Caco-2 (cell line): ENCODE measurements around the gene MYH14. TPM values are rescaled to one million over a fixed set of nuclear protein-coding genes. Genes with fewer than 3 reads are reported as not detected.

Source experiments
- BruUV-seq: library from RNA; stranded (reverse); fragments of 400-500 nt; replicated peaks from 2 replicates; lab custom pipeline; 2021; lab: Mats Ljungman, UMichigan
- CTCF ChIA-PET: fragments of 300-600 bp; sonication (Branson Sonifier 250); formaldehyde crosslinking; loops from one replicate; lab custom pipeline; 2022; ENCODE audit warnings: antibody characterized with exemption; lab: Charles Lee
- POLR2A ChIA-PET: fragments of 300-600 bp; sonication (Branson Sonifier 250); formaldehyde crosslinking; loops from one replicate; lab custom pipeline; 2022; ENCODE audit warnings: antibody characterized with exemption; lab: Charles Lee
- DNase-seq, 2 experiments: peaks; one replicate each; pipeline versions ENCODE4 v3.0.0 to v3.0.0-alpha.2; 2020 to 2022
- H3K27me3 ChIP-seq: replicated peaks from 2 replicates; pipeline ENCODE4 v1.6.0; 2011; ENCODE audit warnings: low read length; ENCODE audit not compliant: control insufficient read depth, insufficient read depth
- H3K36me3 ChIP-seq: 2 replicates; pipeline ENCODE4 v1.5.1; 2011; ENCODE audit warnings: low read length; ENCODE audit not compliant: control insufficient read depth, insufficient read depth
- H3K4me1 ChIP-seq: fragments of 250-450 bp; sonication (Bioruptor Pico); 2 replicates; pipeline ENCODE4 v1.5.1; 2020; ENCODE audit warnings: mild to moderate bottlenecking
- H3K4me3 ChIP-seq: 2 replicates; pipeline ENCODE4 v1.5.1; 2011; ENCODE audit warnings: low read depth, mild to moderate bottlenecking, control low read depth, low read length
- H3K9me3 ChIP-seq: fragments of 250-450 bp; sonication (Bioruptor Pico); 2 replicates; pipeline ENCODE4 v1.5.1; 2020; ENCODE audit warnings: mild to moderate bottlenecking, moderate library complexity
- H3K27ac Mint-ChIP-seq: one replicate; pipeline ENCODE4 v1.8.0; 2022; ENCODE audit warnings: mixed read lengths; ENCODE audit not compliant: unreplicated experiment
- H3K27me3 Mint-ChIP-seq: one replicate; pipeline ENCODE4 v1.8.0; 2022; ENCODE audit warnings: mixed read lengths; ENCODE audit not compliant: insufficient read depth, unreplicated experiment
- H3K36me3 Mint-ChIP-seq: one replicate; pipeline ENCODE4 v1.8.0; 2022; ENCODE audit warnings: mild to moderate bottlenecking, mixed read lengths; ENCODE audit not compliant: insufficient read depth, unreplicated experiment
- H3K4me1 Mint-ChIP-seq: one replicate; pipeline ENCODE4 v1.8.0; 2022; ENCODE audit warnings: low read depth, mixed read lengths; ENCODE audit not compliant: unreplicated experiment
- H3K4me3 Mint-ChIP-seq: one replicate; pipeline ENCODE4 v1.8.0; 2022; ENCODE audit warnings: mild to moderate bottlenecking, moderate library complexity, mixed read lengths; ENCODE audit not compliant: unreplicated experiment
- H3K9me3 Mint-ChIP-seq: one replicate; pipeline ENCODE4 v1.8.0; 2022; ENCODE audit warnings: mixed read lengths; ENCODE audit not compliant: unreplicated experiment
- CTCF ChIP-seq, 2 experiments: fragments of 200-600 bp in 1 of 2; IDR thresholded peaks; 1 replicate in 1 of 2; 2 replicates in 1 of 2; pipeline versions ENCODE4 v1.5.1 to v1.8.0; 2011 to 2022; ENCODE audit warnings: antibody characterized with exemption in 1 of 2, control low read depth in 1 of 2, inconsistent platforms in 1 of 2, low read depth in 1 of 2, low read length in 1 of 2, mild to moderate bottlenecking in 1 of 2, moderate library complexity in 1 of 2; ENCODE audit not compliant: insufficient read depth in 1 of 2, severe bottlenecking in 1 of 2, unreplicated experiment in 1 of 2
- intact Hi-C: fragments of 100-400 bp; cut with micrococcal nuclease; formaldehyde crosslinking; loops from one replicate; pipeline ENCODE4 v1.10.0; 2022; ENCODE audit not compliant: unreplicated experiment
- total RNA-seq: library from RNA; stranded (reverse); gene quantifications from 2 replicates; pipeline ENCODE4 v1.2.3, GENCODE V29; 2022

The MYH14 gene
- total RNA-seq, 1 experiment from 2014 or later, result 89.8 TPM

GRCh38 chr19:50176775-50177174 is 26.6 kb upstream of the MYH14 start:
- ChIA-PET POLR2A (no interaction called here), CTCF (interaction anchor here (0.5 kb wide), 1 partner anchor 12 kb away, joined by 3 read pairs; no protein-coding TSS in a partner anchor)
- H3K9me3 Mint-ChIP-seq, result no peaks in the 10 kb centered on the region
- intact Hi-C loops, result no loop called here
- H3K4me3 Mint-ChIP-seq, result no peak overlapping the region
- DNase-seq, result no peak
- H3K4me3 ChIP-seq, result no peak overlapping the region
- H3K4me1 Mint-ChIP-seq, result no peaks in the 10 kb centered on the region
- TF ChIP-seq CTCF (IDR thresholded peaks at IDR 0.05; ENCODE audit: insufficient read depth in 1 of 2, low read depth in 1 of 2, low read length in 1 of 2, severe bottlenecking in 1 of 2, unreplicated experiment in 1 of 2), result no peak
- no peaks in the 10 kb centered on the region for H3K36me3 ChIP-seq
- H3K27me3 Mint-ChIP-seq, result no peaks in the 10 kb centered on the region
- H3K9me3 ChIP-seq, result peaks cover 8% of the 10 kb centered on the region; the same call in 1 of the 2 replicates
- H3K4me1 ChIP-seq, result no peaks in the 10 kb centered on the region; the same call in 1 of the 2 replicates
- no peaks in the 10 kb centered on the region for H3K36me3 Mint-ChIP-seq
- no peak overlapping the region for H3K27ac Mint-ChIP-seq
- H3K27me3 ChIP-seq, result no peaks in the 10 kb centered on the region
- no TSS peak for BruUV-seq

GRCh38 chr19:50178320-50178719 is 25.1 kb upstream of the MYH14 start:
- H3K9me3 Mint-ChIP-seq, result no peaks in the 10 kb centered on the region
- no peaks in the 10 kb centered on the region for H3K4me1 Mint-ChIP-seq
- H3K36me3 Mint-ChIP-seq, result no peaks in the 10 kb centered on the region
- Histone ChIP-seq H3K27me3 (no peaks in the 10 kb centered on the region), H3K36me3 (no peaks in the 10 kb centered on the region), H3K4me1 (no peaks in the 10 kb centered on the region; the same call in 1 of the 2 replicates), H3K4me3 (no peak overlapping the region), H3K9me3 (peaks cover 8% of the 10 kb centered on the region; the same call in 1 of the 2 replicates)
- no TSS peak for BruUV-seq
- DNase-seq, result no peak
- no peak overlapping the region for H3K27ac Mint-ChIP-seq
- H3K27me3 Mint-ChIP-seq, result no peaks in the 10 kb centered on the region
- intact Hi-C loops, result no loop called here
- ChIA-PET POLR2A (no interaction called here), CTCF (no interaction called here)
- TF ChIP-seq CTCF (IDR thresholded peaks at IDR 0.05; ENCODE audit: insufficient read depth in 1 of 2, low read depth in 1 of 2, low read length in 1 of 2, severe bottlenecking in 1 of 2, unreplicated experiment in 1 of 2), result no peak
- H3K4me3 Mint-ChIP-seq, result no peak overlapping the region

GRCh38 chr19:50178859-50179537 is 24.4 kb upstream of the MYH14 start:
- Histone ChIP-seq H3K4me3 (no peak overlapping the region), H3K36me3 (no peaks in the 10 kb centered on the region), H3K4me1 (no peaks in the 10 kb centered on the region), H3K27me3 (no peaks in the 10 kb centered on the region), H3K9me3 (peaks cover 8% of the 10 kb centered on the region; the same call in 1 of the 2 replicates)
- DNase-seq, result no peak
- Mint-ChIP-seq H3K27me3 (no peaks in the 10 kb centered on the region), H3K4me3 (no peak overlapping the region), H3K36me3 (no peaks in the 10 kb centered on the region), H3K27ac (no peak overlapping the region), H3K9me3 (no peaks in the 10 kb centered on the region), H3K4me1 (no peaks in the 10 kb centered on the region)
- ChIA-PET POLR2A (no interaction called here), CTCF (interaction anchor here (0.6 kb wide), 1 partner anchor 133 kb away, joined by 6 read pairs; no protein-coding TSS in a partner anchor)
- no peak for TF ChIP-seq CTCF (IDR thresholded peaks at IDR 0.05; ENCODE audit: insufficient read depth in 1 of 2, low read depth in 1 of 2, low read length in 1 of 2, severe bottlenecking in 1 of 2, unreplicated experiment in 1 of 2)
- intact Hi-C loops, result no loop called here
- BruUV-seq, result no TSS peak
